ENCODE results near the gene M1AP.

M1AP gene

DNA sequence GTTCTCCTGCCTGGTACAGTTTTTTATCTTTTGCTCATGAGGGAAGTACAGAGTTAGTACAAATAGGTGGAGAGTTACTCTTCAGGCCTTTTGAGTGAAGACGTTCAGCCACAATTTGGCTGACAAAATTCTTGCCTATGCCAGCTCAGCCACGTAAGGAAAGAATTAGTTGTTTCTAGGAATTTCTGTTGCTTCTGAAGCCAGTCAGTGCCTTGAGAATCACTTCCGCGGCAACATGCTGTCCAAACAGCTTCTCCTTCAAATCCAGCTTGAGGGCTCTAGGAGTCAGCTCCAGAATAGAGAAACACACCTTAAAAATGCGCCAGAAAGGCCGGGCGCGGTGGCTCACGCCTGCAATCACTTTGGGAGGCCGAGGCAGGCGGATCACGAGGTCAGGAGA lies 27.5 kb downstream of the M1AP start:
- TF ChIP-seq EZH2phosphoT487 (IDR thresholded peaks at IDR 0.05; ENCODE audit: low read length) (no peak), EZH2 (optimal IDR thresholded peaks at IDR 0.05; ENCODE audit: low read depth, low read length) (no peak)
- TF ChIP-seq, protein P1, sequence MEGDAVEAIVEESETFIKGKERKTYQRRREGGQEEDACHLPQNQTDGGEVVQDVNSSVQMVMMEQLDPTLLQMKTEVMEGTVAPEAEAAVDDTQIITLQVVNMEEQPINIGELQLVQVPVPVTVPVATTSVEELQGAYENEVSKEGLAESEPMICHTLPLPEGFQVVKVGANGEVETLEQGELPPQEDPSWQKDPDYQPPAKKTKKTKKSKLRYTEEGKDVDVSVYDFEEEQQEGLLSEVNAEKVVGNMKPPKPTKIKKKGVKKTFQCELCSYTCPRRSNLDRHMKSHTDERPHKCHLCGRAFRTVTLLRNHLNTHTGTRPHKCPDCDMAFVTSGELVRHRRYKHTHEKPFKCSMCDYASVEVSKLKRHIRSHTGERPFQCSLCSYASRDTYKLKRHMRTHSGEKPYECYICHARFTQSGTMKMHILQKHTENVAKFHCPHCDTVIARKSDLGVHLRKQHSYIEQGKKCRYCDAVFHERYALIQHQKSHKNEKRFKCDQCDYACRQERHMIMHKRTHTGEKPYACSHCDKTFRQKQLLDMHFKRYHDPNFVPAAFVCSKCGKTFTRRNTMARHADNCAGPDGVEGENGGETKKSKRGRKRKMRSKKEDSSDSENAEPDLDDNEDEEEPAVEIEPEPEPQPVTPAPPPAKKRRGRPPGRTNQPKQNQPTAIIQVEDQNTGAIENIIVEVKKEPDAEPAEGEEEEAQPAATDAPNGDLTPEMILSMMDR (IDR thresholded peaks at IDR 0.05; ENCODE audit: low read length) = no peak
- Histone ChIP-seq H4K20me1 (ENCODE audit: insufficient read depth, low read length) (no peaks in the 10 kb centered on the region), H3K4me3 (ENCODE audit: low read length) (no peak overlapping the region), H3K9ac (ENCODE audit: low read length) (no peak overlapping the region), H2AFZ (ENCODE audit: low read length) (no peak overlapping the region), H3K36me3 (replicated peaks; ENCODE audit: insufficient read depth, low read length) (no peaks in the 10 kb centered on the region), H3K9me3 (replicated peaks; ENCODE audit: insufficient read depth, low read length) (no peaks in the 10 kb centered on the region), H3K79me2 (ENCODE audit: low read length) (no peaks in the 10 kb centered on the region), H3K9me2 (replicated peaks; ENCODE audit: insufficient read depth, low read length) (no peaks in the 10 kb centered on the region), H3K4me1 (ENCODE audit: low read length) (peaks cover 11% of the 10 kb centered on the region; the same call in 1 of the 2 replicates), H3K4me2 (ENCODE audit: low read depth, low read length) (no peak overlapping the region), H3K27me3 (replicated peaks; ENCODE audit: insufficient read depth, low read length) (no peaks in the 10 kb centered on the region), H3K27ac (ENCODE audit: low read length) (no peak overlapping the region), H3F3A (ENCODE audit: insufficient read depth, low read length) (no peaks in the 10 kb centered on the region)
- no peak for DNase-seq

DNA sequence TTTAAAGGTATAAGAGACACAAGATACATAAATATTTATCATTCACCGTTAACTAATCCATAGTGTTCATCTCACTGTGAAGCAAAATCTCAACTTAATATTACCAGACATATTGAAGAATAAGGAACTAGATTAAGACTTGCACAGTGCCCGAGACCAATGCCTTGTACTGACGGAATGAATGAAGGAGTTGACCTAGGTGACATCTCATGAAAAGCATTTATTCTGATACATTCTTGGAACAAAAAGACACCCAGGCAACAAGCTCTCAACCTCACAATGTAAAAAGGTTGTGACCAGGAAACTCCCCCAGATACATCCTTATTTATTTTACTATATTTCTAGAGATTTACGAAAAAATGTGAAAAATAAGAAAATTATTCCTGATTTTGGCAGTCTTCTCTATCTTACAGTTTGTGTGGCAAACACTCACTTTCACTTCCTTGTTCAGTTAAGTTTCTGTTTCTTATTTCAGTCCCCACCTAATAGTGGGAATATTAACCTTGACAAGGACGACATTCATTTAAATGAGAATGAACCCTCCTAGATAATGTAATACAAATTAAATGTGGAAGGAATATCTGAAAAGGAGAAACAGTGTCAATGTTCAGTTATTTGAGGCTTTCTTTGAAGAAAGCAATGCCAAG lies 28.4 kb downstream of the M1AP start:
- H3K36me3 ChIP-seq (replicated peaks; ENCODE audit: insufficient read depth, low read length) = no peaks in the 10 kb centered on the region
- DNase-seq = no peak
- no peaks in the 10 kb centered on the region for H3F3A ChIP-seq (ENCODE audit: insufficient read depth, low read length)
- H3K27ac ChIP-seq (ENCODE audit: low read length) = no peak overlapping the region
- H2AFZ ChIP-seq (ENCODE audit: low read length) = peak overlapping the region; percentile 9; the same call in 1 of the 2 replicates
- no peaks in the 10 kb centered on the region for H3K79me2 ChIP-seq (ENCODE audit: low read length)
- peaks cover 11% of the 10 kb centered on the region; the same call in 1 of the 2 replicates for H3K4me1 ChIP-seq (ENCODE audit: low read length)
- peak overlapping the region; percentile 42 for H3K4me2 ChIP-seq (ENCODE audit: low read depth, low read length)
- no peaks in the 10 kb centered on the region for H3K9me2 ChIP-seq (replicated peaks; ENCODE audit: insufficient read depth, low read length)
- no peaks in the 10 kb centered on the region for H4K20me1 ChIP-seq (ENCODE audit: insufficient read depth, low read length)
- H3K9me3 ChIP-seq (replicated peaks; ENCODE audit: insufficient read depth, low read length) = no peaks in the 10 kb centered on the region
- no peaks in the 10 kb centered on the region for H3K27me3 ChIP-seq (replicated peaks; ENCODE audit: insufficient read depth, low read length)
- no peak overlapping the region for H3K4me3 ChIP-seq (ENCODE audit: low read length)
- no peak overlapping the region for H3K9ac ChIP-seq (ENCODE audit: low read length)
- TF ChIP-seq, protein P1 (IDR thresholded peaks at IDR 0.05; ENCODE audit: low read length) = no peak
- no peak for TF ChIP-seq EZH2 (optimal IDR thresholded peaks at IDR 0.05; ENCODE audit: low read depth, low read length)
- TF ChIP-seq EZH2phosphoT487 (IDR thresholded peaks at IDR 0.05; ENCODE audit: low read length) = no peak

DNA sequence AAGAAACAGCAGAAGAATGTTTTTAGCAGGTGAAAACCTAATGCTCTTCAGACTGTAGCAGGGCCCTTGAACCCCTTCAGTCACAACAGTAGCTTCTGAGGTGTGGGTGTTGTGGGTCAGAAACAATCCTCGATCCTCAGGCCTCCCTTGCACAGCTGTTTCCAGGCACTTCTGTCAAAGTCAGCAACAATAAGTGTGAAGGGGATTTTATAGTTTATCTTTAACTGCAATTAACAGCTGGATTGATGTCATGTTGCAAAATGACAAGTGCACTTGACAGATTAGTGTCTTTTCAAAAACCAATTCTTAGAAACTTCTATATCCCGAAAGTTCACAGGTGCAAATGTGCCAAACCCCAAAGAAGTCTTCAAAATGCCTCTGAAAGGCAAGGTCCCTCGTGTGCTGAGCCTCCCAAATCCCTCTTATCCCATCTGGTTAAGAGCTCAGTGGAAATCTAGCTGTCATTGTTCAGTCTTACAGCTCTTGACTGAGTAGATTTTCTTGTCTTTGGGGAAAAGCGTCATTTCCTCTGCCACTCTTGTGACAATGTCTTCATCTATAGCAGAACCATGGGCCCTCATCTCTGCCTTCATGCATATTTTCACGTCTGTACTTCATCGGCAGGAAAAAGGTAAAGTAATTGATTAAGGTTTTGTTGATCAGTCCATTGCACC lies 29.6 kb downstream of the M1AP start:
- H3K27ac ChIP-seq (ENCODE audit: low read length) = no peak overlapping the region
- H3F3A ChIP-seq (ENCODE audit: insufficient read depth, low read length) = no peaks in the 10 kb centered on the region
- TF ChIP-seq, protein P1 (IDR thresholded peaks at IDR 0.05; ENCODE audit: low read length) = no peak
- TF ChIP-seq EZH2phosphoT487 (IDR thresholded peaks at IDR 0.05; ENCODE audit: low read length) = no peak
- no peak for TF ChIP-seq EZH2 (optimal IDR thresholded peaks at IDR 0.05; ENCODE audit: low read depth, low read length)
- H2AFZ ChIP-seq (ENCODE audit: low read length) = no peak overlapping the region
- H3K4me1 ChIP-seq (ENCODE audit: low read length) = peaks cover 11% of the 10 kb centered on the region; the same call in 1 of the 2 replicates
- no peaks in the 10 kb centered on the region for H3K27me3 ChIP-seq (replicated peaks; ENCODE audit: insufficient read depth, low read length)
- H3K9me2 ChIP-seq (replicated peaks; ENCODE audit: insufficient read depth, low read length) = no peaks in the 10 kb centered on the region
- DNase-seq = no peak
- no peaks in the 10 kb centered on the region for H3K9me3 ChIP-seq (replicated peaks; ENCODE audit: insufficient read depth, low read length)
- no peaks in the 10 kb centered on the region for H3K79me2 ChIP-seq (ENCODE audit: low read length)
- no peak overlapping the region for H3K9ac ChIP-seq (ENCODE audit: low read length)
- H3K4me3 ChIP-seq (ENCODE audit: low read length) = no peak overlapping the region
- H3K36me3 ChIP-seq (replicated peaks; ENCODE audit: insufficient read depth, low read length) = no peaks in the 10 kb centered on the region
- H4K20me1 ChIP-seq (ENCODE audit: insufficient read depth, low read length) = no peaks in the 10 kb centered on the region
- H3K4me2 ChIP-seq (ENCODE audit: low read depth, low read length) = no peak overlapping the region

Data from MM.1S (cell line).